Measurements from ENCODE around the gene DIPK2A.

DIPK2A gene

GRCh38 chr3:143974271-143975238, 2.9 kb downstream of the DIPK2A start:
- DNase-seq (ENCODE audit: low read depth in 2 of 3, low spot score in 2 of 3): no peak

DNA sequence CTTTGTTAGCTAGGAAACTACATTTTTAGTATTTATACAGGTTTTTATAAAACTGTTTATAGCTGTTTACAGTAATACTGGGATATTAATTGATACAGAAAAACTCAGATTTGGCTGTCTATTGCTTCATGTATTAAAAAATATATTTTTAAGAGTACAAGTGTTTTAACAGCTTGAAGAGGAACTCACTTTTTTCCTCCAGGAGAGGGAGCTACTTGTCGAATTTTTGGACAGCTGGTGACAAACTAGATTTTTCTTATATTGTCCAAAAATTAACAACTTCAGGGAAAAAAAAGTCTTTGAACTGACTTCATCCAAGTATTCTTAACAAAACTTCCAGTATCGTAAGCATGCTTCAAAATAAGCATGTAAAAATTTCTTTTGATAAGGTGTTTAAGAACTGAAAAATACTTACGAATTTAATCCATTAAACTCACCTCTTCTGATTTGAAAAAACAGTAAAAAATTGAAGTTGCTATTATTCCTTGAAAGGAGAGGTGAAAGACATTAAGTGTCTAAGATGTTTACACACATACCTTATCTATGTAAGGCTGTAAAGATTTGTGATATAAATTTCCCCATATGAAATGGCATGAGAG, 4.0 kb downstream of the DIPK2A start:
- no peak for DNase-seq (ENCODE audit: low read depth in 2 of 3, low spot score in 2 of 3)

GRCh38 chr3:143977341-143978262, 6.0 kb downstream of the DIPK2A start:
- no peak for DNase-seq (ENCODE audit: low read depth in 2 of 3, low spot score in 2 of 3)

- no peak for DNase-seq (ENCODE audit: low read depth in 2 of 3, low spot score in 2 of 3)
Measured at GRCh38 chr3:143978263-143978631, 6.6 kb downstream of the DIPK2A start.

GRCh38 chr3:143979041-143979440, 7.4 kb downstream of the DIPK2A start:
- DNase-seq (ENCODE audit: low read depth in 2 of 3, low spot score in 2 of 3): no peak

- no peak for DNase-seq (ENCODE audit: low read depth in 2 of 3, low spot score in 2 of 3)
Measured at GRCh38 chr3:143979813-143980212, 8.2 kb downstream of the DIPK2A start.

GRCh38 chr3:143988306-143988705, 16.7 kb downstream of the DIPK2A start:
- DNase-seq (ENCODE audit: low read depth in 2 of 3, low spot score in 2 of 3): no peak

- DNase-seq (ENCODE audit: low read depth in 2 of 3, low spot score in 2 of 3): no peak
Measured at GRCh38 chr3:143989461-143989860, 17.8 kb downstream of the DIPK2A start.

DNA sequence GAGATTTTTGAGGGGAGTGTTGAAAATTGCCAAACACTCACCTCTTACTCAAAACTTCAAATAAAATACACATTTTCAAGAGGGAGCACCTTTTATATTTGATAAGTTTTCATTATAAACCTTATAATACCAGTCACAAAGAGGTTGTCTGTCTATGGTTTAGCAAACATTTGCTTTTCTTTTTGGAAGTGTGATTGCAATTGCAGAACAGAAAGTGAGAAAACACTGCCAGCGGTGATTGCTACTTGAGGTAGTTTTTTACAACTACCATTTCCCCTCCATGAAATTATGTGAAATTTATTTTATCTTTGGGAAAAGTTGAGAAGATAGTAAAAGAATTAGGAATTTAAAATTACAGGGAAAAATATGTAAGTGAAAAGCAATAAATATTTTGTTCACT, 20.1 kb downstream of the DIPK2A start:
- DNase-seq (ENCODE audit: low read depth in 2 of 3, low spot score in 2 of 3): no peak

DNA sequence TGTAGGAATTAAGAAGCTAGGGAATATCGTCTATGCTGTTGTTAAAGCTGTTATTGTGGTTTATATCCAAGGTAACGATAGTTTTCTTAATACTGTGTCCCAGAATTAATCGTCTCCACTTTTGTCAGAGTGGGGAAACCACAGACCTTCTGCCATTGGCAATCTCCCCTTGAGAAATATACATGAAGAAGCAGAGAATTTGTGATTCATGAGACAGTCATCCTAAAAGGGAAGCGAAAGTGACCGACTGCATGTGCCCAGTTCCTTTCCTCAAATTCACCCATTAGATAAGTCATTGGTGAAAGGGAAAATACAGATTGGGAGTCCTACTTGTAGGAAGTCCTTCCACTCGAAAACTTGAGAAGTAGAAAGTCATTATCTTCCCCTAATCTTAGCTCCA, 26.6 kb downstream of the DIPK2A start:
- DNase-seq (ENCODE audit: low read depth in 2 of 3, low spot score in 2 of 3): no peak

- DNase-seq (ENCODE audit: low read depth in 2 of 3, low spot score in 2 of 3): no peak
Measured at GRCh38 chr3:144003051-144003450, 31.4 kb downstream of the DIPK2A start.

GRCh38 chr3:144010371-144010770, 38.7 kb downstream of the DIPK2A start:
- DNase-seq (ENCODE audit: low read depth in 2 of 3, low spot score in 2 of 3): no peak

- DNase-seq (ENCODE audit: low read depth in 2 of 3, low spot score in 2 of 3): no peak
Measured at GRCh38 chr3:144011251-144011799, 39.7 kb downstream of the DIPK2A start.

GRCh38 chr3:144015133-144015532, 43.5 kb downstream of the DIPK2A start:
- DNase-seq (ENCODE audit: low read depth in 2 of 3, low spot score in 2 of 3): no peak

GRCh38 chr3:144018776-144019175, 47.2 kb downstream of the DIPK2A start:
- no peak for DNase-seq (ENCODE audit: low read depth in 2 of 3, low spot score in 2 of 3)

Data from activated CD8-positive, alpha-beta memory T cell treated with anti-CD3 and anti-CD28 coated beads for 48 hours (primary cell).